HCT116 (cell line): ENCODE data around the gene DTNB. TPM values are rescaled to one million over a fixed set of nuclear protein-coding genes. Genes with fewer than 3 reads are reported as not detected.

Source experiments
- ATAC-seq: fragments of 200-7000 bp; cut with Tn5 transposase; 2 replicates; pipeline ENCODE4 v1.9.1; 2020; ENCODE audit warnings: mild to moderate bottlenecking, moderate library complexity
- BruUV-seq: library from RNA; stranded (reverse); fragments of 400-500 nt; replicated peaks from 2 replicates; lab custom pipeline; 2021; lab: Mats Ljungman, UMichigan
- CTCF ChIA-PET: fragments of 300-600 bp; sonication (Branson Sonifier 250); formaldehyde crosslinking; loops from one replicate; lab custom pipeline; 2021; ENCODE audit warnings: antibody characterized with exemption; lab: Charles Lee
- POLR2A ChIA-PET: fragments of 300-600, 350-600 bp; sonication (Branson Sonifier 250); formaldehyde crosslinking; loops from one replicate; lab custom pipeline; 2021; ENCODE audit warnings: antibody characterized with exemption; lab: Charles Lee
- RAD21 ChIA-PET, 2 experiments: fragments of 300-600 bp; sonication (Branson Sonifier 250); formaldehyde crosslinking; loops; one replicate each; lab custom pipeline; 2023; ENCODE audit warnings: low total read pairs in 2 of 2; ENCODE audit not compliant: uncharacterized antibody in 2 of 2, unreplicated experiment in 2 of 2, low non-redundant PET in 1 of 2; lab: Charles Lee
- DNase-seq: peaks from one replicate; pipeline ENCODE4 v3.0.0-alpha.2; 2010; ENCODE audit warnings: low read depth, low spot score
- H2AFZ ChIP-seq: fragments of 200-600 bp; shearing (Covaris generic), sonication (generic); 2 replicates; pipeline ENCODE4 v1.6.1; 2017; ENCODE audit warnings: low read depth, mixed run types, mixed read lengths, antibody characterized with exemption, low read length; ENCODE audit not compliant: poor library complexity, severe bottlenecking
- H3K27ac ChIP-seq: 2 replicates; pipeline ENCODE4 v1.5.1; 2012; ENCODE audit warnings: low read depth, low read length
- H3K27me3 ChIP-seq: fragments of 200-600 bp; sonication (generic); 2 replicates; pipeline ENCODE4 v1.6.1; 2016; ENCODE audit warnings: mixed run types, low read length, mixed read lengths; ENCODE audit not compliant: insufficient read depth
- H3K36me3 ChIP-seq, 2 experiments: fragments of 200-500 bp in 1 of 2; fragments of 200-600 bp in 1 of 2; sonication (Bioruptor generic) in 1 of 2; sonication (generic) in 1 of 2; 2 replicates each; pipeline versions ENCODE4 v1.5.1 to v1.6.1; 2014 to 2016; ENCODE audit warnings: low read length in 2 of 2, inconsistent platforms in 1 of 2, mixed read lengths in 1 of 2, mixed run types in 1 of 2; ENCODE audit not compliant: insufficient read depth in 2 of 2, control insufficient read depth in 1 of 2
- H3K4me1 ChIP-seq, 2 experiments: fragments of 200-600 bp in 1 of 2; sonication (generic) in 1 of 2; 2 replicates each; pipeline versions ENCODE4 v1.5.1 to v1.6.1; 2012 to 2017; ENCODE audit warnings: low read length in 2 of 2, inconsistent platforms in 1 of 2, mild to moderate bottlenecking in 1 of 2, mixed read lengths in 1 of 2, mixed run types in 1 of 2, moderate library complexity in 1 of 2; ENCODE audit not compliant: insufficient read depth in 2 of 2, control insufficient read depth in 1 of 2
- H3K4me2 ChIP-seq: fragments of 200-600 bp; sonication (generic); 2 replicates; pipeline ENCODE4 v1.6.1; 2017; ENCODE audit warnings: mixed run types, low read length, mixed read lengths
- H3K4me3 ChIP-seq, 2 experiments: fragments of 200-600 bp in 1 of 2; sonication (generic) in 1 of 2; replicated peaks in 1 of 2; 2 replicates each; pipeline ENCODE4 v1.5.1; 2011 to 2016; ENCODE audit warnings: low read length in 2 of 2, control low read depth in 1 of 2, low read depth in 1 of 2, mild to moderate bottlenecking in 1 of 2, mixed read lengths in 1 of 2, mixed run types in 1 of 2
- H3K79me2 ChIP-seq: fragments of 200-600 bp; sonication (generic); 2 replicates; pipeline ENCODE4 v1.6.1; 2017; ENCODE audit warnings: mild to moderate bottlenecking, mixed run types, low read length, moderate library complexity, mixed read lengths; ENCODE audit not compliant: insufficient read depth
- H3K9ac ChIP-seq: fragments of 200-600 bp; sonication (generic); 2 replicates; pipeline ENCODE4 v1.6.1; 2016; ENCODE audit warnings: low read length, mixed read lengths
- H3K9me2 ChIP-seq: fragments of 200-600 bp; sonication (generic), shearing (Covaris generic); 2 replicates; pipeline ENCODE4 v1.6.1; 2017; ENCODE audit warnings: mixed run types, mild to moderate bottlenecking, moderate library complexity; ENCODE audit not compliant: insufficient read depth
- H3K9me3 ChIP-seq, 2 experiments: fragments of 200-500 bp in 1 of 2; fragments of 200-600 bp in 1 of 2; sonication (Bioruptor generic) in 1 of 2; sonication (generic) in 1 of 2; 2 replicates each; pipeline ENCODE4 v1.6.1; 2014 to 2017; ENCODE audit warnings: low read length in 2 of 2, mixed read lengths in 2 of 2, inconsistent platforms in 1 of 2, low read depth in 1 of 2, mild to moderate bottlenecking in 1 of 2, mixed run types in 1 of 2, moderate library complexity in 1 of 2; ENCODE audit not compliant: control insufficient read depth in 1 of 2, insufficient read depth in 1 of 2
- H4K20me1 ChIP-seq: fragments of 200-600 bp; sonication (generic), shearing (Covaris generic); 2 replicates; pipeline ENCODE4 v1.6.1; 2017; ENCODE audit warnings: mixed run types, mild to moderate bottlenecking, moderate library complexity; ENCODE audit not compliant: insufficient read depth
- CBX3 ChIP-seq: IDR thresholded peaks from 2 replicates; pipeline ENCODE4 v1.6.1; 2012; ENCODE audit warnings: low read depth
- EGR1 ChIP-seq: IDR thresholded peaks from 2 replicates; pipeline ENCODE4 v1.6.1; 2012; ENCODE audit warnings: low read depth
- ELF1 ChIP-seq: IDR thresholded peaks from 2 replicates; pipeline ENCODE4 v1.6.1; 2012; ENCODE audit warnings: low read depth, borderline replicate concordance
- EZH2 ChIP-seq: fragments of 200-600 bp; sonication (generic); IDR thresholded peaks from 2 replicates; pipeline ENCODE4 v1.6.1; 2017; ENCODE audit warnings: antibody characterized with exemption, mixed run types
- EZH2phosphoT487 ChIP-seq: fragments of 200-600 bp; IDR thresholded peaks from 2 replicates; pipeline ENCODE4 v1.6.1; 2018; ENCODE audit warnings: antibody characterized with exemption, borderline replicate concordance
- MAX ChIP-seq: IDR thresholded peaks from 2 replicates; pipeline ENCODE4 v1.6.1; 2012
- POLR2A ChIP-seq: IDR thresholded peaks from 2 replicates; pipeline ENCODE4 v1.7.0; 2011; ENCODE audit warnings: borderline replicate concordance; ENCODE audit not compliant: insufficient read depth, insufficient read length; ENCODE audit errors: extremely low read depth
- POLR2AphosphoS5 ChIP-seq: IDR thresholded peaks from 2 replicates; pipeline ENCODE4 v1.6.1; 2011; ENCODE audit warnings: mild to moderate bottlenecking, low read depth, low read length, moderate library complexity
- RAD21 ChIP-seq: IDR thresholded peaks from 2 replicates; pipeline ENCODE4 v1.6.1; 2012; ENCODE audit warnings: low read depth, mild to moderate bottlenecking
- SP1 ChIP-seq: IDR thresholded peaks from 2 replicates; pipeline ENCODE4 v1.6.1; 2012; ENCODE audit warnings: low read depth
- SRF ChIP-seq: IDR thresholded peaks from 2 replicates; pipeline ENCODE4 v1.6.1; 2012; ENCODE audit warnings: low read depth
- YY1 ChIP-seq: IDR thresholded peaks from 2 replicates; pipeline ENCODE4 v1.6.1; 2011; ENCODE audit warnings: low read length, low read depth, moderate library complexity, mild to moderate bottlenecking; ENCODE audit not compliant: insufficient replicate concordance; ENCODE audit errors: extremely low read depth
- ZBTB33 ChIP-seq: IDR thresholded peaks from 2 replicates; pipeline ENCODE4 v1.6.1; 2011; ENCODE audit warnings: mild to moderate bottlenecking, low read length, moderate library complexity; ENCODE audit not compliant: insufficient replicate concordance; ENCODE audit errors: extremely low read depth
- intact Hi-C: fragments of 100-400 bp; cut with micrococcal nuclease; formaldehyde crosslinking; loops from 2 replicates; pipeline ENCODE4 v1.10.0; 2022
- total RNA-seq: library from RNA; stranded (reverse); gene quantifications from one replicate; pipeline ENCODE4 v1.2.1, GENCODE V29; 2021; ENCODE audit not compliant: unreplicated experiment

Gene DTNB
- total RNA-seq, 1 experiment from 2014 or later, result 30.2 TPM

GRCh38 chr2:25356088-25356487 is 317.3 kb downstream of the DTNB start (continued):
- no peak for TF ChIP-seq SRF

GRCh38 chr2:25355270-25355669 is 318.1 kb downstream of the DTNB start:
- Histone ChIP-seq H4K20me1 (no peaks in the 10 kb centered on the region), H3K9me3 (no peaks in the 10 kb centered on the region), H3K27me3 (no peaks in the 10 kb centered on the region), H3K36me3 (no peaks in the 10 kb centered on the region), H3K79me2 (no peaks in the 10 kb centered on the region), H3K9me2 (no peaks in the 10 kb centered on the region), H3K4me3 (no peak overlapping the region), H3K4me1 (no peaks in the 10 kb centered on the region), H3K27ac (no peak overlapping the region), H3K9ac (no peak overlapping the region), H3K4me2 (no peak overlapping the region), H2AFZ (no peak overlapping the region)
- ATAC-seq (no peak), DNase-seq (no peak)
- ChIA-PET CTCF (no interaction called here), RAD21 (no interaction called here), POLR2A (no interaction called here)
- no TSS peak for BruUV-seq
- no peak for TF ChIP-seq POLR2AphosphoS5
- intact Hi-C loops, result no loop called here

- ChIA-PET RAD21 (no interaction called here), POLR2A (no interaction called here), CTCF (interaction anchor here (0.7 to 1.6 kb wide), 2 partner anchors 8 to 356 kb away, joined by 3 to 5 read pairs; no protein-coding TSS in a partner anchor)
- Histone ChIP-seq H3K9ac (no peak overlapping the region), H3K27ac (no peak overlapping the region), H3K9me3 (no peaks in the 10 kb centered on the region), H3K4me2 (no peak overlapping the region), H4K20me1 (no peaks in the 10 kb centered on the region), H3K4me1 (peaks cover 0 to 6% of the 10 kb centered on the region in 2 experiments; a peak in 2 of 4 replicates), H3K27me3 (no peaks in the 10 kb centered on the region), H3K9me2 (no peaks in the 10 kb centered on the region), H3K79me2 (no peaks in the 10 kb centered on the region), H3K36me3 (no peaks in the 10 kb centered on the region), H2AFZ (no peak overlapping the region), H3K4me3 (no peak overlapping the region)
- BruUV-seq, result no TSS peak
- intact Hi-C loops, result no loop called here
- TF ChIP-seq POLR2A (no peak), ZBTB33 (no peak), CBX3 (no peak), MAX (no peak), SP1 (no peak), RAD21 (no peak), SRF (no peak), EGR1 (no peak), ELF1 (no peak), EZH2 (no peak), YY1 (no peak), EZH2phosphoT487 (no peak)
- DNase-seq (no peak), ATAC-seq (no peak)
Measured at GRCh38 chr2:25354116-25354515, 319.3 kb downstream of the DTNB start.
